ENCODE results near the gene EHMT1.
"Not testable (repeated sequence)": the region's sequence is repeated elsewhere in the genome, so short reads cannot be mapped to it uniquely, and the experiment has no call there.

DNA sequence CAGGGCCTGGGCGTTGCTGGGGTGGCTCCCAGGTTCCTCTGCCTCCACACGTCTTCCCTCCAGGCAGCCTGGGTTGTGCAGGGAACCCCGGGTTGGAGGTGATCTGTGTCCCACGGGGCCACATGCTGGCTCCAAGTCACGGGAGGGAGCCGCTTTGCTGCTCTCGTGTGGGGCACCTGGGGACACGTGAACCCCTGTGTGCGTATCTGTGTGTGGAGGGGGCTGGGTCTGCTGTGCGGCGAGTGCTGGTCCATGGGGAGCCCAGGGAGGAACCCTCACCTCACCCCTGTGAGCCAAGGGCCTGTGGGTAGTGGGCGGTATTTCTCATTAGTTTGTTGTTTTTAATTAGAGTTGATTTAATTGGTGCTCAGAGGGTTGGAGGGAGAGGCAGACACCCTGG lies 266.3 kb downstream of the EHMT1 start:
- TF ChIP-seq SUZ12 (IDR thresholded peaks at IDR 0.05; ENCODE audit: low read length); MAFK (IDR thresholded peaks at IDR 0.05; ENCODE audit: low read depth, low read length); RNF2 (IDR thresholded peaks at IDR 0.05; ENCODE audit: borderline replicate concordance, low read depth, low read length, missing control alignments, poor library complexity, severe bottlenecking); TAF1 (IDR thresholded peaks at IDR 0.05; ENCODE audit: low read depth, low read length); POLR2AphosphoS5 (IDR thresholded peaks at IDR 0.05; ENCODE audit: low read depth, low read length); EGR1 (IDR thresholded peaks at IDR 0.05; ENCODE audit: borderline replicate concordance, low read depth, low read length): not testable (repeated sequence)
- TF ChIP-seq, protein P1, sequence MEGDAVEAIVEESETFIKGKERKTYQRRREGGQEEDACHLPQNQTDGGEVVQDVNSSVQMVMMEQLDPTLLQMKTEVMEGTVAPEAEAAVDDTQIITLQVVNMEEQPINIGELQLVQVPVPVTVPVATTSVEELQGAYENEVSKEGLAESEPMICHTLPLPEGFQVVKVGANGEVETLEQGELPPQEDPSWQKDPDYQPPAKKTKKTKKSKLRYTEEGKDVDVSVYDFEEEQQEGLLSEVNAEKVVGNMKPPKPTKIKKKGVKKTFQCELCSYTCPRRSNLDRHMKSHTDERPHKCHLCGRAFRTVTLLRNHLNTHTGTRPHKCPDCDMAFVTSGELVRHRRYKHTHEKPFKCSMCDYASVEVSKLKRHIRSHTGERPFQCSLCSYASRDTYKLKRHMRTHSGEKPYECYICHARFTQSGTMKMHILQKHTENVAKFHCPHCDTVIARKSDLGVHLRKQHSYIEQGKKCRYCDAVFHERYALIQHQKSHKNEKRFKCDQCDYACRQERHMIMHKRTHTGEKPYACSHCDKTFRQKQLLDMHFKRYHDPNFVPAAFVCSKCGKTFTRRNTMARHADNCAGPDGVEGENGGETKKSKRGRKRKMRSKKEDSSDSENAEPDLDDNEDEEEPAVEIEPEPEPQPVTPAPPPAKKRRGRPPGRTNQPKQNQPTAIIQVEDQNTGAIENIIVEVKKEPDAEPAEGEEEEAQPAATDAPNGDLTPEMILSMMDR (IDR thresholded peaks at IDR 0.05; ENCODE audit: control extremely low read depth in 1 of 3, insufficient read depth in 1 of 3, low read depth in 1 of 3, low read length in 3 of 3), result not testable (repeated sequence)

Measured in H1 (cell line).